AG10803 (cell line): ENCODE data around the gene MEX3A.

Source experiments
- DNase-seq: peaks from one replicate; pipeline ENCODE4 v3.0.0; 2010; ENCODE audit warnings: low read depth
- H3K4me3 ChIP-seq: 2 replicates; pipeline ENCODE4 v1.5.1; 2011; ENCODE audit warnings: mild to moderate bottlenecking, low read length, control low read depth
- TF ChIP-seq, protein P1 (sequence below): conservative IDR thresholded peaks from 2 replicates; pipeline ENCODE4 v1.5.1; 2011; ENCODE audit warnings: mild to moderate bottlenecking, low read length, control low read depth, inconsistent platforms

MEX3A gene

DNA sequence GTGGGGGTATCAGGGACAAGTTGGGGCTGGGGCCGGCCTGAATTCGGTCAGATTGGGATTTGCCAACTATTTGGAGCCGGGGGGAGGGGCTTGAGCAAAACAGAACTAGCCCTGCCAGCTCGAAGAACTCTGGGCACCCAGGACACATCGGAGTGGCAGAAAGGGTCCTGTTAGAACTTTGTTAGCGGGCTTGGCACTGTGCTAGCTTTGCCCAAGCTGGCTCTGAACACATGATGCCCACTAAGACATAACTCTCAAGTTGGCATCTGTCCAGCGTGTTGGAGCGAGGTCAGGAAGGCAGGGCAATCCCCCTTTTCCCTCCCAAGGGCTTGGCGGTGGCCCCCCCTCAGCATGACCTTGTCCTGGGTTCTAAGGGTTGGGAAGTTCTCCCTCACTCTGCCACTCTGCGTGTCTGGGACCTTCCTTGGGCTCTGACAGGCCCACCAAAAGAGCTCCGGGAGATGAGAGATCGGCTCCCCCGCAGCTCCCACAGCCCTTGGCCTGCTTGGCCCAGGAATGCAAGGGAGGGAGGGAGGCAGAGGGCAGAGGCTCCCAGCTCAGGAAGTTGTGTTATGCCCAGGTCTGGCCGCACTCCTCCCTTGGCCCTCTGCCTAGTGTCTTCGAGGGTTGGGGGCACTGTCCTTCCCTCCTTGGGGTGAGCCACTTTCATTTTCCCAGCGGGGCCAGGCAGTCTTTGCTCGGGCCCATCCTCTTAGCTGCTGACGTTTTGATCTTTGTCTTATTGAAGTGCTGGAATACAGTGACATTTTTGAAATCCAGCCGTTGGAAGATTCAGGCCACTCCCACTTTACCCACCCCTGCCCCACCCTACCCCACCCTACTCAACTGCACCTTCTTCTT, 33.5 kb upstream of the MEX3A start:
- peak; percentile 66 for DNase-seq
- peak overlapping the region; percentile 100 for H3K4me3 ChIP-seq
- TF ChIP-seq, protein P1, sequence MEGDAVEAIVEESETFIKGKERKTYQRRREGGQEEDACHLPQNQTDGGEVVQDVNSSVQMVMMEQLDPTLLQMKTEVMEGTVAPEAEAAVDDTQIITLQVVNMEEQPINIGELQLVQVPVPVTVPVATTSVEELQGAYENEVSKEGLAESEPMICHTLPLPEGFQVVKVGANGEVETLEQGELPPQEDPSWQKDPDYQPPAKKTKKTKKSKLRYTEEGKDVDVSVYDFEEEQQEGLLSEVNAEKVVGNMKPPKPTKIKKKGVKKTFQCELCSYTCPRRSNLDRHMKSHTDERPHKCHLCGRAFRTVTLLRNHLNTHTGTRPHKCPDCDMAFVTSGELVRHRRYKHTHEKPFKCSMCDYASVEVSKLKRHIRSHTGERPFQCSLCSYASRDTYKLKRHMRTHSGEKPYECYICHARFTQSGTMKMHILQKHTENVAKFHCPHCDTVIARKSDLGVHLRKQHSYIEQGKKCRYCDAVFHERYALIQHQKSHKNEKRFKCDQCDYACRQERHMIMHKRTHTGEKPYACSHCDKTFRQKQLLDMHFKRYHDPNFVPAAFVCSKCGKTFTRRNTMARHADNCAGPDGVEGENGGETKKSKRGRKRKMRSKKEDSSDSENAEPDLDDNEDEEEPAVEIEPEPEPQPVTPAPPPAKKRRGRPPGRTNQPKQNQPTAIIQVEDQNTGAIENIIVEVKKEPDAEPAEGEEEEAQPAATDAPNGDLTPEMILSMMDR: no peak

DNA sequence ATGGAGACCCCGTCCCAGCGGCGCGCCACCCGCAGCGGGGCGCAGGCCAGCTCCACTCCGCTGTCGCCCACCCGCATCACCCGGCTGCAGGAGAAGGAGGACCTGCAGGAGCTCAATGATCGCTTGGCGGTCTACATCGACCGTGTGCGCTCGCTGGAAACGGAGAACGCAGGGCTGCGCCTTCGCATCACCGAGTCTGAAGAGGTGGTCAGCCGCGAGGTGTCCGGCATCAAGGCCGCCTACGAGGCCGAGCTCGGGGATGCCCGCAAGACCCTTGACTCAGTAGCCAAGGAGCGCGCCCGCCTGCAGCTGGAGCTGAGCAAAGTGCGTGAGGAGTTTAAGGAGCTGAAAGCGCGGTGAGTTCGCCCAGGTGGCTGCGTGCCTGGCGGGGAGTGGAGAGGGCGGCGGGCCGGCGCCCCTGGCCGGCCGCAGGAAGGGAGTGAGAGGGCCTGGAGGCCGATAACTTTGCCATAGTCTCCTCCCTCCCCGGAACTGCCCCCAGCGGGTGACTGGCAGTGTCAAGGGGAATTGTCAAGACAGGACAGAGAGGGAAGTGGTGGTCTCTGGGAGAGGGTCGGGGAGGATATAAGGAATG, 32.8 kb upstream of the MEX3A start:
- no peak for DNase-seq
- TF ChIP-seq, protein P1: no peak
- peak overlapping the region; percentile 100 for H3K4me3 ChIP-seq

DNA sequence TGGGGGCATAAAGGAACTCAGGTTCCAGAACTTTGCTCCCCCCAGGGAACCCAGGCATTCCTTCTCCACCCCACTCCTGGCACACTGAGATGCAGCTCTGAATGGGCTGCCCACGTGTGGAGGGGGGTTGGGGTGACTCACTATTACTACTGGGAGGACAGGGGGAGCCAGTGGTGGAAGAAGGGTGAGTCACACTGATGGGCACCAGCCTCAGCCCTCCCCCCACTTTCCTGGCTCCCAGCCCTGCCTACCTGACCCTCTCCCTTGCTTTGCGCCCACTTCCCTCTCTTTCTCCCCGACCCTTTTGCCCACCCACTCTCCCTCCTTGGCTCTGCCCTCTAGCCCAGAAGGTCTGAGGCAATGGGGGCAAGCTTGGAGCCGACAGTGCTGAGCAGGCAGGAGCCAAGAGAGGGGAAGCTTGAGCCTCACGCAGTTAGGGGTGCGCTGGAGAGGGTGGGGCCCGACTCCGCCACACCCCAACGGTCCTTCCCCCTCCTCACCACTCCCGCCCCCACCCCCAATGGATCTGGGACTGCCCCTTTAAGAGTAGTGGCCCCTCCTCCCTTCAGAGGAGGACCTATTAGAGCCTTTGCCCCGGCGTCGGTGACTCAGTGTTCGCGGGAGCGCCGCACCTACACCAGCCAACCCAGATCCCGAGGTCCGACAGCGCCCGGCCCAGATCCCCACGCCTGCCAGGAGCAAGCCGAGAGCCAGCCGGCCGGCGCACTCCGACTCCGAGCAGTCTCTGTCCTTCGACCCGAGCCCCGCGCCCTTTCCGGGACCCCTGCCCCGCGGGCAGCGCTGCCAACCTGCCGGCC, 32.0 kb upstream of the MEX3A start, which contains the start of gene LMNA:
LMNA (plus strand) TSS at position 611 of the 818 bp plus-strand sequence. CDS start 208 bp downstream, outside the sequence.
- peak within 1 kb of the TSS; percentile 100 for H3K4me3 ChIP-seq
- peak; percentile 98 for DNase-seq
- TF ChIP-seq, protein P1: no peak

DNA sequence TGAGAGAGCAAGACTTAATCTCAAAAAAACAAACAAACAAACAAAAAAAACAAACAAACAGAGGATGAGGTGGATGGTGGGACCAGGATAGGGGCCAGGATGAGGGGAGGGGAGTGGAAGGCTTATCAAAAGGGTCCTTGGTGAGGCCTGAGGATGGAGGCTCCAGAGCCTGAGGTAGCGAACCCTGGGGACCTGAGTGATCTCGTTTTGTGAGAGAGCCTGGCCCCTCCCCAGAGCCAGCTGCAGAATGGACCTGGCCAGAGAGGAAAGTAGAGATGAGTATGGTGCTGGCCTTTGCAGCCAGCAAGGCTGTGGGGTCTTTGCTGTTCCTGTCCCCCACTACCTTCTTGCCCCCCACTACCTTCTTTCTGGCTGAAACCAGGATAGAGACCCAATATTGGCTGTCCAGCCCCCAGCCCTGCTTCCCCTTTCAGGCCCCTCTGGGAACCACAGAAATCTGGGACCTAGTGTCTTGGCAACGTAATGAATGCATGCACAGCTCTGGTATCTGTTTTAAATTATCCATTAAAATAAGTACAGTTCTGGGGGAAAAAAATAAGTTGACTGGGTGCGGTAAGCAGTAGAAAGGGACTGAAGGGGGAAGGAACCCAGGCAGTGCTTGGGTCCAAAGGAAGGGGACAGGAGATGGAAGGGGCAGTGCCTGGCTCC, 31.2 kb upstream of the MEX3A start:
- peak overlapping the region; percentile 100 for H3K4me3 ChIP-seq

DNA sequence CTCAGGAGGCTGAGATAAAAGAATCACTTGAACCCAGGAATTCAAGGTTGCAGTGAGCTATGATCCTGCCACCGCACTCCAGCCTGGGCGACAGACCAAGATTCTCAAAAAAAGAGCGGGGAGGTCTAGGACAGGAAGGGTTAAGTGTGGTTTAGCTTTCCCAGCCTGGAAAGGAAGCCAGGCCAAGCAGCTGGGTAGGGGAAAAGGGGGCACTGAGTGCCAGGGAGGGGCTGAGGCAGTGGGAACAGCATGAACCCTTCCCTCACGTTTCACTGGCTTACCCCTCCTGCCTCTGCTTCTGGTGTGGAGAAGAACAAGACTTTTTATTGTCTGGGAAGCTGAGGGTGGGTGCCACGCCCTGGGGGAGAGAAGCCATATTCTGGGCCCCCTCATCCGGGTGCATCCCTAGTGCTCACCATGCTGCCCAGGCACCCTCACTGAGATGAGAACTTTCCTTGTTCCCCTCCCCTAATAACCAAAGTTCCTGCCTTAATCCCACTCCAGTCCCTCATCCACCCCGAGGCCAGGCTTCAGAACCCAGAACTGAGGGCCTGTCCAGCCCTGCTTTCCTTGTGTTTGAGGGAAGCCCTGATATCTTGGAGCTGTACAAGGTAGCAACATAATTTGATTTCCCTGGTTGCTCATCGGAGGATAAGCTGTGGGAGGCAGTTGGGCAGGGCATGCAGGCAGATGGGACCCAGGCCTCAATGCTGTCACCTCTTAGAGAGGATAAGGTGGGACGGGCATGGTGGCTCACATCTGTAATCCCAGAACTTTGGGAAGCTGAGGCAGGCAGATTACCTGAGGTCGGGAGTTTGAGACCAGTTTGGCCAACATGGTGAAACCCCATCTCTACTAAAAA, 30.2 kb upstream of the MEX3A start:
- DNase-seq: no peak
- H3K4me3 ChIP-seq: no peak overlapping the region
- TF ChIP-seq, protein P1: no peak

More for the DNA sequence above, 31.2 kb upstream of the MEX3A start:
- TF ChIP-seq, protein P1: no peak
- DNase-seq: peak; percentile 76
